ENCODE results near the gene ATP2B2.

- TF ChIP-seq, protein P1, sequence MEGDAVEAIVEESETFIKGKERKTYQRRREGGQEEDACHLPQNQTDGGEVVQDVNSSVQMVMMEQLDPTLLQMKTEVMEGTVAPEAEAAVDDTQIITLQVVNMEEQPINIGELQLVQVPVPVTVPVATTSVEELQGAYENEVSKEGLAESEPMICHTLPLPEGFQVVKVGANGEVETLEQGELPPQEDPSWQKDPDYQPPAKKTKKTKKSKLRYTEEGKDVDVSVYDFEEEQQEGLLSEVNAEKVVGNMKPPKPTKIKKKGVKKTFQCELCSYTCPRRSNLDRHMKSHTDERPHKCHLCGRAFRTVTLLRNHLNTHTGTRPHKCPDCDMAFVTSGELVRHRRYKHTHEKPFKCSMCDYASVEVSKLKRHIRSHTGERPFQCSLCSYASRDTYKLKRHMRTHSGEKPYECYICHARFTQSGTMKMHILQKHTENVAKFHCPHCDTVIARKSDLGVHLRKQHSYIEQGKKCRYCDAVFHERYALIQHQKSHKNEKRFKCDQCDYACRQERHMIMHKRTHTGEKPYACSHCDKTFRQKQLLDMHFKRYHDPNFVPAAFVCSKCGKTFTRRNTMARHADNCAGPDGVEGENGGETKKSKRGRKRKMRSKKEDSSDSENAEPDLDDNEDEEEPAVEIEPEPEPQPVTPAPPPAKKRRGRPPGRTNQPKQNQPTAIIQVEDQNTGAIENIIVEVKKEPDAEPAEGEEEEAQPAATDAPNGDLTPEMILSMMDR (IDR thresholded peaks at IDR 0.05), result no peak
- no peak for TF ChIP-seq POLR2A (IDR thresholded peaks at IDR 0.05)
Measured at GRCh38 chr3:10514407-10515069, 9.2 kb upstream of the ATP2B2 start.

All from thyroid gland (tissue), 4 donors.